IMR-90 (cell line): Measurements from ENCODE around the gene IL36B.

Source experiments
- CEBPB ChIP-seq: IDR thresholded peaks from 2 replicates; pipeline ENCODE4 v1.6.1; 2012; ENCODE audit warnings: low read depth, low read length, improper control_type of control experiment
- CHD1 ChIP-seq: IDR thresholded peaks from 2 replicates; pipeline ENCODE4 v1.6.1; 2012; ENCODE audit warnings: low read depth, low read length, improper control_type of control experiment
- CTCF ChIP-seq: conservative IDR thresholded peaks from 2 replicates; pipeline ENCODE4 v1.5.1; 2012; ENCODE audit warnings: mild to moderate bottlenecking, low read depth, low read length, improper control_type of control experiment
- ELK1 ChIP-seq: fragments of 150-350 bp; IDR thresholded peaks from 2 replicates; pipeline ENCODE4 v1.6.1; 2016; ENCODE audit warnings: low read depth, mild to moderate bottlenecking, low read length, moderate library complexity, borderline replicate concordance
- FOS ChIP-seq: fragments of 150-350 bp; IDR thresholded peaks from 2 replicates; pipeline ENCODE4 v1.6.1; 2016; ENCODE audit warnings: low read depth, low read length
- MAFK ChIP-seq: IDR thresholded peaks from 2 replicates; pipeline ENCODE4 v1.6.1; 2012; ENCODE audit warnings: low read depth, low read length, improper control_type of control experiment
- MAZ ChIP-seq: IDR thresholded peaks from 2 replicates; pipeline ENCODE4 v1.6.1; 2012; ENCODE audit warnings: low read depth, mild to moderate bottlenecking, low read length, improper control_type of control experiment, moderate library complexity, borderline replicate concordance
- NFE2L2 ChIP-seq: fragments of 150-350 bp; IDR thresholded peaks from 2 replicates; pipeline ENCODE4 v1.6.1; 2016; ENCODE audit warnings: low read depth, mild to moderate bottlenecking, low read length
- POLR2A ChIP-seq: IDR thresholded peaks from 2 replicates; pipeline ENCODE4 v1.6.1; 2012; ENCODE audit warnings: mild to moderate bottlenecking, low read depth, low read length
- RAD21 ChIP-seq: IDR thresholded peaks from 2 replicates; pipeline ENCODE4 v1.6.1; 2012; ENCODE audit warnings: low read length, improper control_type of control experiment
- SMC3 ChIP-seq: fragments of 150-350 bp; IDR thresholded peaks from 2 replicates; pipeline ENCODE4 v1.6.1; 2016; ENCODE audit warnings: low read depth, mild to moderate bottlenecking, antibody characterized with exemption, low read length, moderate library complexity
- USF2 ChIP-seq: fragments of 150-350 bp; IDR thresholded peaks from 2 replicates; pipeline ENCODE4 v1.6.1; 2017; ENCODE audit warnings: mild to moderate bottlenecking, antibody characterized with exemption, low read length, low read depth

GRCh38 chr2:113032737-113033136, 19.9 kb downstream of the IL36B start:
- TF ChIP-seq MAFK (no peak), CTCF (no peak), CEBPB (no peak), POLR2A (no peak), MAZ (no peak), USF2 (no peak), ELK1 (no peak), NFE2L2 (no peak), FOS (no peak), RAD21 (no peak), SMC3 (no peak), CHD1 (no peak)
